Astrocyte of the spinal cord (primary cell): Measurements from ENCODE around the gene GLIS1.

Experiments used
- DNase-seq: peaks from one replicate; pipeline ENCODE4 v3.0.0; 2011; ENCODE audit warnings: low read depth, low spot score
- H3K4me3 ChIP-seq: 2 replicates; pipeline ENCODE4 v1.5.1; 2011; ENCODE audit warnings: low read depth, mild to moderate bottlenecking, low read length, moderate library complexity
- in situ Hi-C: cut with HindIII; loops from 2 replicates; pipeline ENCODE4 v1.10.0; 2017; ENCODE audit warnings: low sequenced_read_pairs
- TF ChIP-seq, protein P1 (sequence below): IDR thresholded peaks from 2 replicates; pipeline ENCODE4 v1.5.1; 2012; ENCODE audit warnings: low read depth, mild to moderate bottlenecking, low read length, inconsistent platforms

The GLIS1 gene

DNA sequence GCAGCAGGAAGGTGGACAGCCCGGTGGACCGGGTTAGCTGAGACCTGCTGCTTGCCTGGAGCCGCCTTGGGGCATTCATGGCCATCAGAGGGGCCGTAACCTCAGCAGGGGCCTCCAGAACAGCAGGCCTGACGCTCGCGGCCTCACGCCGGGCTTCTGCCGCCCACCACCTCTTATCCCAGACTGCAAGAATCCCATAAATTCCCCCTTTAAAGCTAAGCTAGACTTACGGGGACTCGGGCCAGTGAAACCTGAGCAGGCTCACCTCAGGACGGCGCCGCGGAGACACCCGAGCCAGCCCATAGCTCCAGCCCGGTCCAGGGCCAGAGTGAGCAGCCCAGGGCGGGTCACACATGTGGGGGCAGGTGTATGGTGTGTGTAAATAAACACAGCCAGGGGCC is 132.3 kb downstream of the GLIS1 start:
- no peak for DNase-seq
- in situ Hi-C loops: no loop called here
- TF ChIP-seq, protein P1, sequence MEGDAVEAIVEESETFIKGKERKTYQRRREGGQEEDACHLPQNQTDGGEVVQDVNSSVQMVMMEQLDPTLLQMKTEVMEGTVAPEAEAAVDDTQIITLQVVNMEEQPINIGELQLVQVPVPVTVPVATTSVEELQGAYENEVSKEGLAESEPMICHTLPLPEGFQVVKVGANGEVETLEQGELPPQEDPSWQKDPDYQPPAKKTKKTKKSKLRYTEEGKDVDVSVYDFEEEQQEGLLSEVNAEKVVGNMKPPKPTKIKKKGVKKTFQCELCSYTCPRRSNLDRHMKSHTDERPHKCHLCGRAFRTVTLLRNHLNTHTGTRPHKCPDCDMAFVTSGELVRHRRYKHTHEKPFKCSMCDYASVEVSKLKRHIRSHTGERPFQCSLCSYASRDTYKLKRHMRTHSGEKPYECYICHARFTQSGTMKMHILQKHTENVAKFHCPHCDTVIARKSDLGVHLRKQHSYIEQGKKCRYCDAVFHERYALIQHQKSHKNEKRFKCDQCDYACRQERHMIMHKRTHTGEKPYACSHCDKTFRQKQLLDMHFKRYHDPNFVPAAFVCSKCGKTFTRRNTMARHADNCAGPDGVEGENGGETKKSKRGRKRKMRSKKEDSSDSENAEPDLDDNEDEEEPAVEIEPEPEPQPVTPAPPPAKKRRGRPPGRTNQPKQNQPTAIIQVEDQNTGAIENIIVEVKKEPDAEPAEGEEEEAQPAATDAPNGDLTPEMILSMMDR: no peak
- H3K4me3 ChIP-seq: no peak overlapping the region

DNA sequence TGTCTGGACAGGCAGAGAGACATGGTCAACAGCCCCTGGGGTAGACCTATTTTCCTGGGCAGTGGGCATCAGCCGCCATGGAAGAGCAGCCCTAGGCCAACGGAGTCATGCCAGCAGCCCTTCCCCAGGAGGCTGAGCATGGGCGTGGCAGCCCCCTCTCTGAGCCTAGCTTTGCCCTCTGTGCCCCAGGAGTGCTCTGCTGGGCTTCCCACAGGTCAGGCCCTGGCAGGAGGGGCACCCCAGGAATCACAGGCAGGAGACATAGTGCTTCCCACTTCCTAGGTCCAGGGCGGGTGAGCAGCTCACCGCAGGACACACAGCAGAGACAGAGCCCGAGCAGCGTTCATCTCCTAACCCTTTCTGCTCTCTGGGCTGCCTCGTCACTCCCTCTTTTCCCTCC is 132.8 kb downstream of the GLIS1 start:
- in situ Hi-C loops: no loop called here
- TF ChIP-seq, protein P1: no peak
- no peak overlapping the region for H3K4me3 ChIP-seq
- DNase-seq: no peak

GRCh38 chr1:53605181-53605580 is 133.8 kb downstream of the GLIS1 start:
- in situ Hi-C loops: no loop called here
- no peak overlapping the region for H3K4me3 ChIP-seq
- TF ChIP-seq, protein P1: no peak
- DNase-seq: no peak

GRCh38 chr1:53604291-53604919 is 134.6 kb downstream of the GLIS1 start:
- DNase-seq: peak; percentile 43
- TF ChIP-seq, protein P1: no peak
- in situ Hi-C loops: no loop called here
- no peak overlapping the region for H3K4me3 ChIP-seq

DNA sequence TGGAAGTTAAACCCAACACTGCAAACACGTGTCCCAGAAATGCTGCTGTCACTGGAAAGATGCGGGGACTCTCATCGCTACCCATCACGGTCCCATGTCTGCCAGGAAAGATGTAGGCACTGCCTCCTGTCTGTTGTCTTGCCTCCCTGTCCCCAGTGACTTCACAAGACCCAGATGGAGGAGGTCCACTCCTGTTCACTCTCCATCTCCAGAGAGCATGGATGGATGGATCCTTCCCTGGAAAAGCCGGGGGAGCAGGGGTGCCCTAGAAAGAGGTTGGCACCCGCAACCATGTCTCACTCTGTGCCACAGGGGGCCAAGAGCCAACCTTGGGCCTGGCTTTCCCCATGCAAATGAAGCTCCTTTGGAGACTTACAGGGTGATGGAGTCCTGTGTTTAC is 135.5 kb downstream of the GLIS1 start:
- in situ Hi-C loops: no loop called here
- no peak for DNase-seq
- no peak overlapping the region for H3K4me3 ChIP-seq
- TF ChIP-seq, protein P1: no peak

DNA sequence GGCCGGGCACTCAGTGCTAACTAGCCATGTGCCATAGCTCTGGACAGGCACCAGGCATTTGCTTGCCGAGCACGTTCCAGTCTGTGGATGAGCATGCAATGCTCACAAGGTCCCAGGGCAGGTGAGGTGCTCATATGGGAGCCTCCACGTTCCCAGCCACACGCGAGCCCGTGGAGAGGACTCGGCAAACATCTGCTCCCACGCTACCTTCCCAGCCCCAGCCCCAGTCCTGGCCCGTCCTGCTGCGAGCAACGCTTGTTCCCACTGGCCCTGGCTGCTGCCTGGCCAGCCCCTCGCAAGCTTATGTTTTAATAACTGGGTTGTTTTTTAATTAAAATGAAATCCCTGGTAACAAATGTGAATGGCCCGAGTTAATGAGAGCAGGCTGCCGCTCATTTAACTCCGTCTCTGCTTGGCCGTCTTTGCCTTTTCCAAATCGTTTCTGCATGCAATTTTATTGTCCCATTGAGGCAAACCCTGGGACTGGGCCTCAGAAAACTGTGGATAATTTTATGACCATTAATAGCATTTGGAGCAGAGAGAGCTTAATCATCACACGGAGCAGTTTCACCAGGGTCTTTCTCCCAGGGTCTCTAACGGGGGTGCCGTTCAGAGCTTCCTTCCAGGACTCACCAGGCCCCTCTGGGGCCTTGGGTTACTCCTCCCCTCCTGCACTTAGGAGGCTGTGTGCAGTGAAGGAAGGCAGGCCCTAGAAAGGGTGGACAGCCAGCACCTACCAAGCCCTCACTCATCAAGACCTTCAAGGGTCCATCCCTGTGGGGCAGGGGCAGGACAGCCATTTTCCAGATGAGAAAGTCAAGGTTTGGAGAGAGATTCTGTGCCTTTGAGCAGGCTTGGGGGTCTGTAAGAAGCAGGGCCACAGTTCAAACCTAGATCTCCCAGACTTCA is 136.8 kb downstream of the GLIS1 start:
- TF ChIP-seq, protein P1: no peak
- in situ Hi-C loops: no loop called here
- no peak overlapping the region for H3K4me3 ChIP-seq
- no peak for DNase-seq
